WI38 (cell line): ENCODE results near the gene SDF4.

Experiments
- H3K4me3 ChIP-seq: 2 replicates; pipeline ENCODE4 v1.5.1; 2011; ENCODE audit warnings: low read depth, mild to moderate bottlenecking, control low read depth, low read length
- TF ChIP-seq, protein P1 (sequence below): IDR thresholded peaks from 2 replicates; pipeline ENCODE4 v1.5.1; 2012; ENCODE audit warnings: low read depth, mild to moderate bottlenecking, control low read depth, low read length

The SDF4 gene

DNA sequence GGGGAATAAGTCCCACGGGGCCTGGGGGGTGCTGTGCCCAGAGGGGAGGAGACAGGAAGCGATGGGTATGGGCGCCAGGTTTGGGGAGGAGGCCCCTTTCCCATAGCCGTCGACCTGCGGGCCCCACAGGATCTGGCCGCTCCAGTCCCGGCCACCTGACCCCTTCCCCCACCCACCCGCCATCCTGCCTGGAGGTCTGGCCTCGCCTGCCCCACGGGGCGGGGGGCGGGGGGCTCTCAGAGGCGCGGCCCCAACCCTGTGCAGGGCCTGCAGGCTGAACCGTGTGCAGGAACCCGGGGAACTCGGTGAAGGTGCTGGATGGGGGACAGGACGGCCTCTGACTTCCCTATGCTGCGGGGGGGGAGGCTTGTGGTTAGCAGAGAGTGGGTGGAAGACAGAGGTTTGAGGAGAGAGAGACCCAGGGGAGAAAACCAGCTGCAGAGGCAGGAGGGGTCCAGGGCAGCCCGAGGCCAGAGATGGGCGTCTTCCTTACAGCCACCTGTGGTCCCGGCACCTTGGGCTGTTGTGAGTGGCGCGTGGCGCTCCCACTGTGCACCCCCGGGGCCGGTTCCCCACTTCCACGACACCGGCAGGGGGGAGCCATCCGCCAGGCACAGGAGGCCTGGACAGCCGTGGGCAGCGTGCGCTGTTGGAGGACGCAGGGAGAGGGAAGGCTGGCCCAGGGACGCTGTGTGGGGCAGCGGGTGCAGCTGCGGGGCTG is 22.9 kb downstream of the SDF4 start:
- no peak overlapping the region for H3K4me3 ChIP-seq
- TF ChIP-seq, protein P1, sequence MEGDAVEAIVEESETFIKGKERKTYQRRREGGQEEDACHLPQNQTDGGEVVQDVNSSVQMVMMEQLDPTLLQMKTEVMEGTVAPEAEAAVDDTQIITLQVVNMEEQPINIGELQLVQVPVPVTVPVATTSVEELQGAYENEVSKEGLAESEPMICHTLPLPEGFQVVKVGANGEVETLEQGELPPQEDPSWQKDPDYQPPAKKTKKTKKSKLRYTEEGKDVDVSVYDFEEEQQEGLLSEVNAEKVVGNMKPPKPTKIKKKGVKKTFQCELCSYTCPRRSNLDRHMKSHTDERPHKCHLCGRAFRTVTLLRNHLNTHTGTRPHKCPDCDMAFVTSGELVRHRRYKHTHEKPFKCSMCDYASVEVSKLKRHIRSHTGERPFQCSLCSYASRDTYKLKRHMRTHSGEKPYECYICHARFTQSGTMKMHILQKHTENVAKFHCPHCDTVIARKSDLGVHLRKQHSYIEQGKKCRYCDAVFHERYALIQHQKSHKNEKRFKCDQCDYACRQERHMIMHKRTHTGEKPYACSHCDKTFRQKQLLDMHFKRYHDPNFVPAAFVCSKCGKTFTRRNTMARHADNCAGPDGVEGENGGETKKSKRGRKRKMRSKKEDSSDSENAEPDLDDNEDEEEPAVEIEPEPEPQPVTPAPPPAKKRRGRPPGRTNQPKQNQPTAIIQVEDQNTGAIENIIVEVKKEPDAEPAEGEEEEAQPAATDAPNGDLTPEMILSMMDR, result no peak

DNA sequence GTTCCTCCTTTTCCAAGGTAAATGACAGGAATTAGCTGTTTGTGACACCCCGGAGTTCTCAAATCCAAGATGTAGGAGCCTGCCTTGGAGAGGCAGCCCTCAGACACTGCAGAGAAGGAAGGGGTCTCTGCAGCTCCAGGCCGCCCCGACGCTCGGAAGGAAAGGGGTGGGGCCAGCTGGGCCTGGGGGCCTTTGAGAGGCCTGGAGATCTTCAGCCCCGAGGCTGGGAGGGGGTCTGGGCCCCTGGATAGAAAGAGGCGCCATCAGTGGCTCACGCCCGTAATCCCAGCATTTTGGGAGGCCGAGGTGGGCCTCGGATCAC is 24.3 kb downstream of the SDF4 start:
- no peak overlapping the region for H3K4me3 ChIP-seq

DNA sequence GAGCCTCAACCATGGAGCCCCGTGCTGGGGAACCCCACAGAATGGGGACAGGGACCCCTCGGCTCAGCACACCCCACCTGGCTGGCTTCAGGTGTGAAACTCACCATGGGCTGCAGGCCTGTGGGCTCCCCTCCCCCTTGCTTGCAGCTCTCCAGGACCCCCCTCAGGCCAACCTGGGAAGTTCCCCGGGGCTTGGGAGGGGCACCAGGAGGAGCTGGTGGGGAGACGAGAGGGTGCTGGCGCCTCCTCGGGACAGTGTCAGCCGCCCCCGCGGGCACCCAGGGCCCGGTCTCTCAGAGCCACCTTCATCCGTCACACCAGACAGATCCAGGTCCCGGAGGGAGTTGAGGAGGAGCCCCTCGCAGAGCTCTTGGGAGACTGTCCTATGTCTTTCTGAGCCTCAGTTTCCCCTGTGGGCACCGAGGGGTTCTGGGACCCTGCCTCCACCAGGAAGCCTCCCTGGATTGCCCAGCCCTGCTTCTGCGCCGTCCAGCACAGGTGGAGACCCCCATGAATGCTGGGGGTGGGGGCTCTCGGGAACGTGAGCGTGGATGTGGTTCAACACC is 24.8 kb downstream of the SDF4 start:
- H3K4me3 ChIP-seq, result no peak overlapping the region
- TF ChIP-seq, protein P1, result no peak

More for the DNA sequence above, 24.3 kb downstream of the SDF4 start:
- TF ChIP-seq, protein P1, result no peak

DNA sequence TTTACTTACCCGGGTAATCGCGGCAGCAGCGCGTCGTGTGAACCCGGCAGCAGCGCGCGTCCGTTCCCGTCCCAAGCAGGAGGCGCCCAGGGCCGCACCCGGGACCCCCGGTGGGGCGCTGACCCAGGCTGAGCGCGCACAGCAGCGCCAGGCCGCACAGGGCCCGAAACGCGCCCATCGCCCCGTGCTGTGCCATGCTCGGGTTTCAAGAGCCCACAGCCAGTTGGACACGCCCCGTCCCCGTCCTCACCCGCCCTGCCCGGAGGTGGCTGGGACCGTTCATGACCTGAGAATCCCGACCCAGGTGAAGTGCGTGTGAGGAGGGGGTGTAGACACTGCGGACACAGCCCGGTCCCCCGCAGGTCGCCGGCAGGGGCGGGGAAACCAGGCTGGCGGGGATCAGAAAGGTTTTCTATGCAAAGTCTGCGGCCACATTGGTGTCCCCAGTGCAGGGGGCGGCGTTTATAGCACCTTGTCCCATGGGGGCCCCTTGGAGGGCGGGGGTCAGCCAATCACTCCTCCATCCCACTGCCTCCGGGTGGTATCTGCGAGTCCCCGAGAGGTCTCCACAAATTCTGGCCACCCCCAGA is 25.3 kb downstream of the SDF4 start, which contains the start of gene TNFRSF18:
TNFRSF18 (minus strand) TSS at position 217 of the 590 bp plus-strand sequence; CDS start at position 196, 21 bp downstream.
- TF ChIP-seq, protein P1, result no peak

DNA sequence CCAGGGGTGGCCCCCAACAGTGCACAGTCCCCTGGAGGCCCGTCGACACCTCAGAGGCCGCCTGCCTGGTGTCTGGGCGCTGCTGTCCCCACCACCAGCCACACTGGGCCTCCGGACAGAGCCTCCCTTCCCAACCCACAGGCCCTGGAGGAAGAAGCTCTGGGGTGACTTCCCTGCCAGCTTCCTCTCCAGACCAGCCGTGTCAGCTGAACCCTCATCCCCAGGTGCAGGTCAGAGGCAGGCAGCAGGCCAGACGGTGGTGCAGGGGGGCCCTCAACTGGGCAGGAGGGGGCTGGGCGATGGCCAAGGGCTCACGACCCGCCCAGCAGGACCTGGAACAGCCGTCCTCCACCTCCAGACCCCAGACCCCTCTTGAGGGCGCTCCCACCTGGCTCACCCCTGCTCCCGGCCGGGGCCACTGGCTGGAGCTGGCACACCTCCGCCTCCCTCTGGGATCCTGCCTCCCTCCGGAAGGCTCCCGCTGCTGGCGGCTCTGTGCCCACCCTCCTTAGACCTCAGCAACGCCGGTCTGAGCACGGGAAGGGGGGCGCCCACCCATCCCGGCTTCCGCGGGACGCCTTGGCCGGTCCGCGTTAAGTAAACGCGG is 25.9 kb downstream of the SDF4 start:
- TF ChIP-seq, protein P1, result no peak
- H3K4me3 ChIP-seq, result no peak overlapping the region

More for the DNA sequence above, 25.3 kb downstream of the SDF4 start, which contains the start of gene TNFRSF18:
- no peak within 1 kb of the TSS for H3K4me3 ChIP-seq

DNA sequence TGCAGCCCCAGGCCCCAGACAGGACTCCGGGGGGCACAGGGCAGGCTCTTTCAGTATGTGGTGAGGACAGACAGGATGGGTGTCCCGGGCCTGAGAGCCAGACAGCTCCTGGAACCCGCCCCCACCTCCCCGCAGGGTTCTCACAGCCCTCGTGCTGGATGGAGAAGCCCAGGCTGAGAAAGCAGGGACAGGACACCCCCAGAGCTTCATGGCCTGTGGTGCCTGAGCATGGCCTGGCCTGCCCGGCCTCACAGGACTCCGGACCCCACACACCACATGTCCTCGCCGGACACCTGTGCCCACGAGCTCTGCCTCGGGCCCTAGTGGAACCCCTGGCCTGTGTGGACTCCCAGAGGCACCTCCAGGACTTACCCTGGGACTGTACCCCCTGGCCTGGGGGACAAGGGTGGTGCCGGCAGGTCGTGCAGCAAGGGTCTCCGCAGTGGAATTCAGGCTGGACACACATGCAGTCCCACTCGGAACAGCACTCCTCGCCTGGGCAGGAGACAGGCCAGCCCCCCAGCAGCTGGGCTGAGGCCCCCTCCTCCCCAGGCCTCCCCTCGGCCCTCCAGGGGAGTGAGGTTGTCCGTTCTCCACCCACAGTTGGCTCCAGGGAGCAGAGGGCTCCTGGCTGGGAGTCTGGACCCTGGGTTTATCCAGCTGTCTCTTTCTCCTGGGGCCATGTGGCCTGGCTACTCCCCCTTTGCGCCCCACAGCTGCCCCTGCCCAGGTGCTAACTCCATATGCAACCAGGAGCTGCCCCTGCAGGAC is 26.6 kb downstream of the SDF4 start:
- TF ChIP-seq, protein P1, result no peak
- no peak overlapping the region for H3K4me3 ChIP-seq
